ENCODE measurements around the gene ZNF436.
A peak's percentile ranks its signal among the peaks of the same experiment; 100 is the strongest.
"Not testable (repeated sequence)": the region's sequence is repeated elsewhere in the genome, so short reads cannot be mapped to it uniquely, and the experiment has no call there.

ZNF436 gene

GRCh38 chr1:23393706-23394105 lies 24.1 kb upstream of the ZNF436 start:
- Histone ChIP-seq H3K4me3 (ENCODE audit: extremely low read depth, insufficient read depth, low read length, poor library complexity, severe bottlenecking) (no peak overlapping the region), H3K27ac (ENCODE audit: low read depth, low read length, severe bottlenecking) (peak overlapping the region; percentile 53), H3K9me3 (ENCODE audit: control insufficient read depth, low read length) (no peaks in the 10 kb centered on the region), H3K4me1 (ENCODE audit: control insufficient read depth, insufficient read depth, low read length, poor library complexity, severe bottlenecking) (peaks cover 6% of the 10 kb centered on the region), H3K36me3 (ENCODE audit: control insufficient read depth, insufficient read depth, low read length) (no peaks in the 10 kb centered on the region)
- WGBS, 2 experiments (ENCODE audit: insufficient coverage in 2 of 2), result 94 to 98% methylated on average over 14 to 15 of the region's 15 CpGs

DNA sequence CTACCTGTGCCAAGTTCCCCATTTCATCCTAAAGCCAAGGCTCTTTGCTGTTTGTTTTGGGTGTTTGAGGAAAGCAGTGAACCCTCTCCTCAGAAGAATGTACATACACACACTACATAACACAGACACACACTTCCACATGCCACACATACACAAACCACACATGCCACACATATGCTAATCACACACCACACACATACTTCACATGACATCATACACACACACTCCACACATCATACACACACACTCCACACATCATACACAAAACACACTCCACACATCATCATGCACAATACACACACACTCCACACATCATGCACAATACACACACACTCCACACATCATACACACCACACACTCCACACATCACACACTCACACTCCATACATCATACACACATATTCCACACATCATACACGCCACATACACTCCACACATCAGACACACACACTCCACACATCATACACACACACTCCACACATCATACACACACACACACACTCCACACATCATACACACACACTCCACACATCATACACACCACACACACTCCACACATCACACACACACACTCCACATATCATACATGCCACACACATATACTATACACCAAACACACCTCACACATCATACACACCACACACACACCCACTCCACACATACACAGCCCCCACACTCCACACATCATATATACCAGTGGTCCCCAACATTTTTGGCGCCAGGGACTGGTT lies 22.7 kb upstream of the ZNF436 start:
- H3K4me3 ChIP-seq (ENCODE audit: extremely low read depth, insufficient read depth, low read length, poor library complexity, severe bottlenecking), result no peak overlapping the region
- WGBS, 2 experiments (ENCODE audit: insufficient coverage in 2 of 2), result 60 to 90% methylated on average over 1 of the region's 2 CpGs
- H3K27ac ChIP-seq (ENCODE audit: low read depth, low read length, severe bottlenecking), result no peak overlapping the region
- H3K9me3 ChIP-seq (ENCODE audit: control insufficient read depth, low read length), result no peaks in the 10 kb centered on the region
- no peaks in the 10 kb centered on the region for H3K36me3 ChIP-seq (ENCODE audit: control insufficient read depth, insufficient read depth, low read length)
- peaks cover 6% of the 10 kb centered on the region for H3K4me1 ChIP-seq (ENCODE audit: control insufficient read depth, insufficient read depth, low read length, poor library complexity, severe bottlenecking)

GRCh38 chr1:23389837-23390321 lies 20.2 kb upstream of the ZNF436 start:
- H3K27ac ChIP-seq (ENCODE audit: low read depth, low read length, severe bottlenecking), result no peak overlapping the region
- H3K4me1 ChIP-seq (ENCODE audit: control insufficient read depth, insufficient read depth, low read length, poor library complexity, severe bottlenecking), result peaks cover 15% of the 10 kb centered on the region
- 63 to 66% methylated on average over 7 to 9 of the region's 9 CpGs for WGBS, 2 experiments (ENCODE audit: insufficient coverage in 2 of 2)
- no peak overlapping the region for H3K4me3 ChIP-seq (ENCODE audit: extremely low read depth, insufficient read depth, low read length, poor library complexity, severe bottlenecking)
- H3K9me3 ChIP-seq (ENCODE audit: control insufficient read depth, low read length), result no peaks in the 10 kb centered on the region
- no peaks in the 10 kb centered on the region for H3K36me3 ChIP-seq (ENCODE audit: control insufficient read depth, insufficient read depth, low read length)

DNA sequence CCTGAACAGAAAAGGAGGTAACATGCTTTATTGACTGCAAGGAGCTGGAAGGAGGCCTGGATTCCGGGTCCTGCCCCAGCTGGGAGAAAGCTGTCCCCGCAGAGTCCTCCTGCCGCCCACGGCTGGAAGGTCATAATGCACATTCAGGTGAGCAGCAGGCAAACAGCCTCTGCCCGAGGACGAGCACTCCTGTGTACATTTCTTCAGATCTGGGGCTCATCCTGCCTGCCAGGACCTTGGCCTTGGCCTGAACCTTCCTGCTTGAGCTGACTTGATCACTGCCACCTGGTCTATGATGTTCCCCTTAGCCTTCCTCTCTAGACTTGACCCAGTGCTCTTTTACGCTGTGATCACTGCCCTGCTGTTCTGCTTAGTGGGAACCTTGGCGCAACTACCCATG lies 17.9 kb upstream of the ZNF436 start:
- Histone ChIP-seq H3K4me3 (ENCODE audit: extremely low read depth, insufficient read depth, low read length, poor library complexity, severe bottlenecking) (no peak overlapping the region), H3K36me3 (ENCODE audit: control insufficient read depth, insufficient read depth, low read length) (no peaks in the 10 kb centered on the region), H3K4me1 (ENCODE audit: control insufficient read depth, insufficient read depth, low read length, poor library complexity, severe bottlenecking) (peaks cover 17% of the 10 kb centered on the region), H3K9me3 (ENCODE audit: control insufficient read depth, low read length) (peaks cover under 1% of the 10 kb centered on the region), H3K27ac (ENCODE audit: low read depth, low read length, severe bottlenecking) (no peak overlapping the region)
- WGBS, 2 experiments (ENCODE audit: insufficient coverage in 2 of 2), result 91 to 93% methylated on average over 8 of the region's 8 CpGs

- Histone ChIP-seq H3K4me1 (ENCODE audit: control insufficient read depth, insufficient read depth, low read length, poor library complexity, severe bottlenecking) (peaks cover 17% of the 10 kb centered on the region), H3K36me3 (ENCODE audit: control insufficient read depth, insufficient read depth, low read length) (no peaks in the 10 kb centered on the region), H3K4me3 (ENCODE audit: extremely low read depth, insufficient read depth, low read length, poor library complexity, severe bottlenecking) (no peak overlapping the region), H3K9me3 (ENCODE audit: control insufficient read depth, low read length) (peaks cover 3% of the 10 kb centered on the region), H3K27ac (ENCODE audit: low read depth, low read length, severe bottlenecking) (peak overlapping the region; percentile 10)
- WGBS, 2 experiments (ENCODE audit: insufficient coverage in 2 of 2), result 87 to 91% methylated on average over 13 to 14 of the region's 14 CpGs
Measured at GRCh38 chr1:23385119-23385621, 15.5 kb upstream of the ZNF436 start.

GRCh38 chr1:23384312-23385058 lies 14.8 kb upstream of the ZNF436 start:
- H3K27ac ChIP-seq (ENCODE audit: low read depth, low read length, severe bottlenecking), result peak overlapping the region; percentile 10
- WGBS, 2 experiments (ENCODE audit: insufficient coverage in 2 of 2), result 77 to 89% methylated on average over 7 to 10 of the region's 11 CpGs

GRCh38 chr1:23383577-23384311 lies 14.1 kb upstream of the ZNF436 start:
- 86 to 89% methylated on average over 6 to 7 of the region's 8 CpGs for WGBS, 2 experiments (ENCODE audit: insufficient coverage in 2 of 2)
- no peaks in the 10 kb centered on the region for H3K36me3 ChIP-seq (ENCODE audit: control insufficient read depth, insufficient read depth, low read length)
- H3K4me1 ChIP-seq (ENCODE audit: control insufficient read depth, insufficient read depth, low read length, poor library complexity, severe bottlenecking), result peaks cover 17% of the 10 kb centered on the region
- H3K9me3 ChIP-seq (ENCODE audit: control insufficient read depth, low read length), result peaks cover 3% of the 10 kb centered on the region
- H3K27ac ChIP-seq (ENCODE audit: low read depth, low read length, severe bottlenecking), result no peak overlapping the region
- no peak overlapping the region for H3K4me3 ChIP-seq (ENCODE audit: extremely low read depth, insufficient read depth, low read length, poor library complexity, severe bottlenecking)

More at GRCh38 chr1:23384312-23385058, 14.8 kb upstream of the ZNF436 start:
- Histone ChIP-seq H3K36me3 (ENCODE audit: control insufficient read depth, insufficient read depth, low read length) (no peaks in the 10 kb centered on the region), H3K4me3 (ENCODE audit: extremely low read depth, insufficient read depth, low read length, poor library complexity, severe bottlenecking) (no peak overlapping the region), H3K4me1 (ENCODE audit: control insufficient read depth, insufficient read depth, low read length, poor library complexity, severe bottlenecking) (peaks cover 17% of the 10 kb centered on the region), H3K9me3 (ENCODE audit: control insufficient read depth, low read length) (peaks cover 3% of the 10 kb centered on the region)

- H3K27ac ChIP-seq (ENCODE audit: low read depth, low read length, severe bottlenecking), result no peak overlapping the region
- peaks cover 3% of the 10 kb centered on the region for H3K9me3 ChIP-seq (ENCODE audit: control insufficient read depth, low read length)
- H3K4me1 ChIP-seq (ENCODE audit: control insufficient read depth, insufficient read depth, low read length, poor library complexity, severe bottlenecking), result peaks cover 25% of the 10 kb centered on the region
- WGBS, 2 experiments (ENCODE audit: insufficient coverage in 2 of 2), result 79 to 85% methylated on average over 3 of the region's 5 CpGs
- no peak overlapping the region for H3K4me3 ChIP-seq (ENCODE audit: extremely low read depth, insufficient read depth, low read length, poor library complexity, severe bottlenecking)
- no peaks in the 10 kb centered on the region for H3K36me3 ChIP-seq (ENCODE audit: control insufficient read depth, insufficient read depth, low read length)
Measured at GRCh38 chr1:23381233-23381885, 11.7 kb upstream of the ZNF436 start.

DNA sequence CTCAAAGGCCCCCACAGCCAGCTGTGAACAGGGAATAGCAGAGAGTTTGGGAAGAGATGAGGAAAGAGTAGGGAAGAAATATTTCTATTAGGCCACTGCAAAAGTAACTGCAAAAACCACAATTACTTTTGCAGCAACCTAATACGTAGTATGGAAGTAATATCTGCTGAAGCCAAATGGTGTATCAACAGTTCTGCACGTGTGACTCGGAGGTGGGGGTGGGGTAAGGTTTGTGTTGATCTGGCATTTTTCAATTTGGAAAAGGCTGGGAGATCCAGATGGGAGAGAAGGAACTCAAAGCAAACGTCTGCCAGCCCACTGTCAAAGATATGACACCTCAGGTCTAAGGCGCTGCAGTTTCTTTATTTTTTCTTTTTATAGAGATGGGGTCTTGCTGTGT lies 11.1 kb upstream of the ZNF436 start:
- WGBS, 2 experiments (ENCODE audit: insufficient coverage in 2 of 2), result 74 to 80% methylated on average over 3 to 4 of the region's 5 CpGs
- Histone ChIP-seq H3K9me3 (ENCODE audit: control insufficient read depth, low read length) (peaks cover 3% of the 10 kb centered on the region), H3K36me3 (ENCODE audit: control insufficient read depth, insufficient read depth, low read length) (no peaks in the 10 kb centered on the region), H3K4me3 (ENCODE audit: extremely low read depth, insufficient read depth, low read length, poor library complexity, severe bottlenecking) (no peak overlapping the region), H3K4me1 (ENCODE audit: control insufficient read depth, insufficient read depth, low read length, poor library complexity, severe bottlenecking) (peaks cover 22% of the 10 kb centered on the region), H3K27ac (ENCODE audit: low read depth, low read length, severe bottlenecking) (no peak overlapping the region)

GRCh38 chr1:23380236-23380635 lies 10.6 kb upstream of the ZNF436 start:
- H3K27ac ChIP-seq (ENCODE audit: low read depth, low read length, severe bottlenecking); H3K36me3 ChIP-seq (ENCODE audit: control insufficient read depth, insufficient read depth, low read length); H3K4me3 ChIP-seq (ENCODE audit: extremely low read depth, insufficient read depth, low read length, poor library complexity, severe bottlenecking); H3K9me3 ChIP-seq (ENCODE audit: control insufficient read depth, low read length): not testable (repeated sequence)
- peaks cover 17% of the 10 kb centered on the region for H3K4me1 ChIP-seq (ENCODE audit: control insufficient read depth, insufficient read depth, low read length, poor library complexity, severe bottlenecking)
- WGBS, 2 experiments (ENCODE audit: insufficient coverage in 2 of 2), result 55 to 59% methylated on average over 1 to 3 of the region's 4 CpGs
